SIG-M5 treated with dmso at 0.1 percent for 504 hours (cell line): ENCODE measurements around the gene C1orf210.

Source experiments
- DNase-seq: peaks from one replicate; lab custom pipeline; 2025; ENCODE audit not compliant: unreplicated experiment; lab: John Stamatoyannopoulos, UW

Gene C1orf210

DNA sequence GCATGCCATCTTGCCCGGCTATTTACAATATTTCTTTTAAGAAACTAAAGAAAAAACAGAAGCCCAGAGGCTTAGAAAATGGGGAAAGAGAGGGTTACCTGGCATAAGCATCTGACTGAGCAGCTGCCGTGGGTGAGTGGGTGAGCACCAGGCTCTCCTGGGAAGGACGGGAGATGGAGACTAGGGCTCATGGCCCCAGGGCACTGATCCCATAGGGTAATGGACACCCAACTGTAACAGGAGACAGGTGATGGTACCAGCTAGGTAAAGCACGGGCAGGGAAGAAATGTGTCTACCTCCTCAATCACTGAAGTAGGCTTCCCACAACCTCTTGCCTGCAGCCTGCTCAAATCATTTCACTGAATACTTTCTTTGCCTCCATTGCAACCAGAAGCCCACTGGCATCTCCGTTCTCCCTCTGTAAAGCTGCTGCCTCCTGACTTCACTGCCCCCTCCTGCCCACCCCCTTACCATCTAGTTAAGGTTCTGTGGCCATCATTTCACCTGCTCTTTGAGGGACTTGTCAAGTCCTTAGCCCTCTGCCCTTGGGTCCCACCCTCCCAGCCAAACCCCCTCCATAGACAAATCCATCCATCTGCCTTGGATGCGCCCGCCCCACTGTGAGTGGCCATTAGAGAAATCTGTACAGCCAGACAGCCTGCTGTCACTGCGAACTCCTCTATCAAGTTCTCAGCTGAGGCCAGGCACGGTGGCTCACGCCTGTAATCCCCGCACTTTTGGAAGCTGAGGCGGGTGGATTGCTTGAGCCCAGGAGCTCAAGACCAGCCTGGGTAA, 9.4 kb downstream of the C1orf210 start:
- no peak for DNase-seq

DNA sequence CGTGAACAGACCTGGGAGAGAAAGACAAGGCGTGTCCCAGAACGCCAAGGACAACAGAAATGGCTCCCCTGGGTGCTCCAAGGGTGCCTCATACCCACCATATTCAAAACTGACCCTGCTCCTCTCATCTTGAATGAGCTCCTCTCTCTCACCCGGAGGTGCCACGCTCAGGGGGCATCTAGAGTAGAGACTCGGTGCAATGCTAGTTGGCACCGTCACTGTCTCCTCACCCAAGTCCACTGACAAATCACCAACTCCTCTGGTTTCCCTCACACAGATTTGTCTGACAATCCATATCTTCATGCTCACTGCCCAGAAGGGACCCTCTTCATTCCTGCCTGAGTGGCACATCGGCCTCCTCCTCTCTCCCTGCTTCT, 10.6 kb downstream of the C1orf210 start:
- DNase-seq: no peak

DNA sequence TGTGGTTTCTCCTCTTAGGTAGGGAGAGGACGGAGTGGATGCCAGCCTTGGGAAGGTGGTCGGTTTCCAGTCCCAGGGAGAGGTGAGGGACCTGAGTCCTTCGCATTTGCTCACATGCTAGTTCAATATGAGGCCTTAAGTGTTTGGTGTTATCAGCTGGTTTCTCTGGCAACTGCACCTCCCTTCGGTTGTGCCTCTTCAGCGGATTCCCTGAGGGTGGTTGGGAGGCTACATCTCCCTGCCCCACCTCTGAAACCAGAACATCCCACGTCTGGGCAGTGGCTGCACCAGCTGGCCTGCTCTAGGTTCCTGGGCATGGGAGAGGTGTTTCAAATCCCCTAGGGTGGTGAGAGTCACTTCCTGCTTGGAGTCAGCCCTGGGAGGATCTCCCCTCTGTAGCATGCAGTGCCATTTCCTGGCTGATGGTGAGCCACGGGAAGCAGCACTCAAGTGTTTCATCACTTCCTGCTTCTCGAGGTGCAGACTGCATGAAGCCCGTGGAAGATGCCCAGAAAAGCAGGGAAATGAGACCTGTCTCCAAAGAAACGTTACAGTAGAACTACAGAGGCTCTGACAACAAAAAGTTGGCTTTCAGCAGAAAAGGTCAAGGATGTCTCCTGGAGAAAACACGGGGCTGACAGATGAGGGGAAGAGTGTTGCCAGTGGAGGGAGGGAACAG, 11.1 kb downstream of the C1orf210 start:
- DNase-seq: peak; percentile 9

DNA sequence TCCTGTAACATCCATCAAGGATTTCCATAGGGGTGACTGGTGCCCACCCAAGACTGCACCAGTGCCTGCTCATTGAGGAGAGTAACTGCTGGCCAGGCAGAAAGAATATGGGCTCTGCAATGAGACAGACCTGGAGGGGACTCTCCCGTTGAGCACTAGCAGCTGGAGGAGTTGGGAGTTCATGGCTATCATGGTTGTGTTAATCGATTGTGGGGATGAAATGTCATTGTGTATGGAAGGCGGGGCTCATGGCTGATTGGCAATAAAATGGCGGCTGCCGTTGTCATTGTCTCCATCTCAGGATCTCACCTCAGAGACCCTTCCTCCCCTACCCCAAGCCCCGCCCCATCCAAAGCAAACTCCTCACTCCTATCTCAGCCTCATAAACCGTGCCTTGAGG, 11.7 kb downstream of the C1orf210 start:
- no peak for DNase-seq

DNA sequence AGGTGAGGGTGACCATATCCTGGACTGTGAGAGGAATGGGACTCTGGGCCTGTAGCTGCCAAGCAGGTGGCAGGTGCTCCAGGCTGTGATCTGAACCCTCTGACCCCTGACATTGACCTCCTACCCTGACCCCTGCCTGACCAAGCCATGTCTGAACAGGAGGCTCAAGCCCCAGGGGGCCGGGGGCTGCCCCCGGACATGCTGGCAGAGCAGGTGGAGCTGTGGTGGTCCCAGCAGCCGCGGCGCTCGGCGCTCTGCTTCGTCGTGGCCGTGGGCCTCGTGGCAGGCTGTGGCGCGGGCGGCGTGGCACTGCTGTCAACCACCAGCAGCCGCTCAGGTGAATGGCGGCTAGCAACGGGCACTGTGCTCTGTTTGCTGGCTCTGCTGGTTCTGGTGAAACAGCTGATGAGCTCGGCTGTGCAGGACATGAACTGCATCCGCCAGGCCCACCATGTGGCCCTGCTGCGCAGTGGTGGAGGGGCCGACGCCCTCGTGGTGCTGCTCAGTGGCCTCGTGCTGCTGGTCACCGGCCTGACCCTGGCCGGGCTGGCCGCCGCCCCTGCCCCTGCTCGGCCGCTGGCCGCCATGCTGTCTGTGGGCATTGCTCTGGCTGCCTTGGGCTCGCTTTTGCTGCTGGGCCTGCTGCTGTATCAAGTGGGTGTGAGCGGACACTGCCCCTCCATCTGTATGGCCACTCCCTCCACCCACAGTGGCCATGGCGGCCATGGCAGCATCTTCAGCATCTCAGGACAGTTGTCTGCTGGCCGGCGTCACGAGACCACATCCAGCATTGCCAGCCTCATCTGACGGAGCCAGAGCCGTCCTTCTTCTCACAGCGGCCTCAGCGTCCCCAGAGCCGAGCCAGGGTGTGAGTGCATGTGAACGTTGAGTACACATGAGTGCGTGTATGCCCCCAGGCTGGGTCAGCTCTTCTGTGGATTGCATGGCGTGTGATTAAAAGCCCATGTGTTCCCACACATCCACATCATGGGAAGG, 12.5 kb downstream of the C1orf210 start:
- no peak for DNase-seq

DNA sequence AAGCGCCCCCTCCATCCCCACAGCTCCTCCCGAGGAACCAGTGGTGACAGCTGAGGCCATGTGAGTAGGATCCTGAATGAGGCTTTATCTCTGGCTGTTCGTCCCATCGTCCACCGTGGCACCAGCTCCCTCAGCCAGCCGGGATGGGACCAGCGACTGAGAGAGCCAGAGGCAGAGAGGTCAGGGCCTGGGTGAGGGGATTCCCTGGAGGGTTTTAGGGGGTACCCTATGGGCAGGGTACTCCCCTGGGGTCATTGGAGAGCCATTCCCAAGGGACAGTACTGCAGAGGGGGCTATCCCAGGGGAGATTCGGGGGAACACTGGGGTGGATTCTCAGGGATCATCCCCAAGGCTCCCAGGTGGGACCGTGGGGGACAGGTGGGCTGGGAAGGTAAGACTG, 13.2 kb downstream of the C1orf210 start:
- no peak for DNase-seq

DNA sequence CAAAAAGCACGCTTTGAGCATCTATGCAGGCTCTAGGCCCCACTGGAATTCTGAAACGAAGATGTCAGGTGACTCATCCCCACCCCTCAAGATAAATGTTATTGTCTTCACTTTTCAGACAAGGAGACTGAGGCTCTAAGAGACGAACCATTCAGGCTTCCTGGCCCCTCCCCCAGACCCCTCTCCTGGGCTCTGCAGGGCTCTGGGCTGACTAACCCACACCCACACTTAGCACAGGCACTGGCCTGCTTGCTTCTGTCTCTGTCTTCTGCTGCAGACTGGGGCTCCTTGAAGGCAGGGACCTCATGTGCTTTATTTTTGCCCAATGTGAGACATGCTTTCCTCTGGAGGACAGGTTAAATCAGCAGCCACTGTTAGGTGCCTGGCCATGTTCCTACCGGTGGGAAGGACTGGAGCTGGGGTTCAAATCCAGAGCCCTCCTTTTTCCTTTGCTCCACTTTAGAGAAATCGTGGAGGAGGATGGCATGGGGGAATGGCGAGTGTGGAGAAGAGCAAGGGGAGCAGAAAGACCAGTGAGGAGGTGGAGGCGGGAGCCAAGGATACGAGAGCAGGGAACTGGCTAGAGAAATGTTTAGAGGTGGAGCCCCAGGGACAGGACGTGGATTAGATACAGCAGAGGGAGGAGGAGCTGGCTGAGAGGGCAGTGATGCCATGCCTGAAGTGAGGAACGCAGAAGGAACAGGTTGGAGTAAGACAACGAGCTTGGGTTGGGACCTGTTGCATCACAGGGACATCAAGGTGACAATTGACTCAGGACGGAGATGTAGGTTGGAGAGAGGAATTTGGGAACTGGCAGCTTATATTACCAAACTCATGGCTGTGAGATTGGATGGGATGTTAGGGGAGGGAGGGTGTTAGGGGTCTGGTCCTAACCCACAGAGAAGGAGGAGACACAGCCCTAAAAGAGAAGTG, 13.9 kb downstream of the C1orf210 start:
- no peak for DNase-seq

DNA sequence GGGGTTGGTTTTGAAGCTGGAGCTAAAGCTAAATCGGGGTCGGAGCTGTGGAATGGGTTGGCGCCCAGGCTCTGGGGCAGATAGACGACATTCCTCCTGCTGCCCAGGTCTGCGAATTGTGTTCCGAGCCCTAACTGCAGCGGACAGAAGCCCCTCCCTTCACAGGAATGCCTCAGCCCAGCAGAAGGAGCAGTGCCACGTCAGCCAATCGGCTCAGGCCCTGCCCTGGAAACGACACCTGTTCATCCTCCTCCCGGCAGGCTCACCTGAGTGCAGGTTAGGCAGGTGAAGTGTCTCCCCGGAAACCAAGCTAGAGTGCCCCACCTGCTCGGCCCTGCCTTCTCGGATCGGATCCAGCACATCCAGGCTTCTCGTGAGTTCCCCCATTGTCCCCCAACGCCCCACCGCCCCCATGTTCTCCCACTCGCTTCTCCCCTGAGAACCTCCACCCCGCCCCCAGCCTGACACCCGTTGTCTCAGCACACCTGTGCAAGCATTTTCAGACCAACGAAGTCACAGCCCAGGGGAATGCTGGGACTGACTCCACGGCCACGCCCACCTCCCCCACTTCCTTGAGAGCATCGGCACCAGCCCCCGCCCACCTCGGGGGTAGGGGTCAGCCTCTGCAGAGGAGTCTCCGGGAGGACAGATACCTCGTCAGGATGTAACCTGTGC, 14.8 kb downstream of the C1orf210 start:
- peak; percentile 28 for DNase-seq

DNA sequence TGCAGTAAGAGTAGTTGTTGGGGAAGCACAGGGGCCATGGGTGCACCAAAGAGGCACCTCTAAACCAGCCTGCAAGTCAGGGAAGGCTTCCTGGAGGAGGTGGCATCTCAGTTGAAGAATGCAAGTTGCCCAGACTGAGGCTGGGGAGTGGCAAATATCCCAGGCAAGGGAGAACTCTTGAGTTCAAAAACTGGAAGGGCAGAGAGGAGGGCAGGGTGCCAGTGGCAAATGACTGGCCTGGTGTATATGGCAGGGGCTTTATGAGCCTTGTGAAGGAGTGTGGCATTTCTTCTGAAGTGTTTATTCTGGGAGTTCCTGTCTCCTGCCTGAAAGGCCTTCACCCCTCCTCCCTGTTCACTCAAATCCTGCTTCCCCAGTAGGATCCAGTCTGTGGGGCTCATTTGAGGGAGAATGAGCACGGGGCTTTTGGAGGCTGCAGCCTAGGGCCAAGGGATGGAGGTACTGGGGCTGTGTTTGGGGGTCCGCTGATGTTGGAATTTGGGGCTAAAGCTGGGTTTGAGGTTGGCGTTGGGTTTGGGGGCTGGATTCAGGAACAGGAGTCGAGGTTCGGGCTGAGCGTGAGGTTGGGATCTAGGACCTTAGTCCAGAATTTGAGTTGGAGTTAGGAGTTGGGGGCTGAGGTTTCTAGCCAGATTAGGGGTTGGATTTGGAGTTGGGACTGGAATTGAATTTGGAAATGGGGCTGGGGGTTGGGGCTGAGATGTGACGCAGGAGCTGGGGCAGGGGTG, 15.6 kb downstream of the C1orf210 start, which contains the start of gene TMEM125:
Gene TMEM125, plus strand, starts transcription at position 357 of the 749 bp plus-strand sequence. CDS start 2,740 bp downstream, outside the sequence.
- DNase-seq: no peak

DNA sequence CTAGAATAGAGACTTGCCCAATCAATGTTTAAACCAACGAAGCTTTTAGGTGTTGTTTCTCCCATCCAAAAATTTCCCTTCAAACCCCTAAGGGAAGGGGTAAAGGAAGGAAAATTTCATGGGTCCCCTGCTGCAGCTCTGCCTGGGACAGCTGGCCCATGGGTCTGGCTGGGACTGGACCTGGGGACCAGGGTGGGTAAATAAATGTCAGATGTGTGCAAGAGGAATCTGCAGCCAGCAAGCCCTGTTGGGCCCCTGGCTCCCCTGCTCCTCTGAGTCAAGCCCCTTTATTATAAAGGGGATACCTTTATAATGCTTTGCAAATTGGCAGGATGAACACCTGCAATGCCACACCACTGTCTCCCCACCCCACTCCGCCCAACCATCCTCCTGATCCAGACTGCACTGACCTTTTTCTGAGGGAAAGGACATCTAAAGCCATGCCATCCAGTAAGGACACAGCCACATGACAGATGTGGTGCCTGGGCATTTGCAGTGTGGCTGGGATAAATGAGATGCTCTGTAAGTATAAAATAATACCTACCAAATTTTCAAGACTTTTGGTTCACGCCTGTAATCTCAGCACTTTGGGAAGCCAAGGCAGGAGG, 17.5 kb downstream of the C1orf210 start:
- no peak for DNase-seq

DNA sequence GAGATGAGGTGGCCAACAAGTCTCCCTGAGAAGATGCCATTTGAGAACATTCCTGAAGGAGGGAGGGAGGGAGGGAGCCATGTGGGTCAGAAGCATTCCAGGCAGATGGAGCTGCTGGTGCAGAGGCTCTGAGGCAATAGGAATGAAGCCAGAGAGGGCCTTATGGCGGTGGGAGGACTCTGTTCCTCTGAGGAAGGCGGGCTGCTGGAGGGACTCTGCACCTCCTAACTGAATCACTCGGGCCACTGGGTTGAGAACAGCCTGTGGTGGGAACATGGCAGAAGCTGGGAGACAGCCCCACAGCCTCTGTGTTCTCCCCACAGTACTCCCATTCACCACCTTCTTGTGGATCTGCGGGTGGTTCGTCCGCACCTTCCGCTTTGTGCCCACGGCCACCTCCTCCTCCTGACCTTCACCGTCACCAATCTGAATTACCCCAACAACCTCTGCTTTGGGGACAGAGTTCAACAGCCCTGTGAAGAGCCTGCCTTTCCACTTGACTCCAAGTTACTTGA, 18.0 kb downstream of the C1orf210 start:
- no peak for DNase-seq

DNA sequence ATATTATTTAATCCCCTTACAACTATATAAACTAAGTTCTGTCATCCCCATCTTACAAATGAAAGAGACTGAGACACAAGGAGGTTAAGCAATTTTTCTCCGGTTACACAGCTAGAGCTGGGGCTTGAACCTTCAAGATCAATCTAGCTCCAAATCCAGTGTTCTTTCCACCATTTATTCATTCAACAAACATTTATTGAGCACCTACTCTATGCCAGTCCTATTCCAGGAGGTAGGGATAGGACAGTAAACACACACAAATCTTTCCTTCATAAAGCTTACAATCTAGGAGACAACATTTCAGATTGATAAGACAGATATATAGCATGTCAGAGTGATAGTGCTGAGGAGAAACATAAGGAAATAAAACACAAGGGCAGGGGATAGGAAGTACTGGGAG, 18.5 kb downstream of the C1orf210 start:
- DNase-seq: no peak

DNA sequence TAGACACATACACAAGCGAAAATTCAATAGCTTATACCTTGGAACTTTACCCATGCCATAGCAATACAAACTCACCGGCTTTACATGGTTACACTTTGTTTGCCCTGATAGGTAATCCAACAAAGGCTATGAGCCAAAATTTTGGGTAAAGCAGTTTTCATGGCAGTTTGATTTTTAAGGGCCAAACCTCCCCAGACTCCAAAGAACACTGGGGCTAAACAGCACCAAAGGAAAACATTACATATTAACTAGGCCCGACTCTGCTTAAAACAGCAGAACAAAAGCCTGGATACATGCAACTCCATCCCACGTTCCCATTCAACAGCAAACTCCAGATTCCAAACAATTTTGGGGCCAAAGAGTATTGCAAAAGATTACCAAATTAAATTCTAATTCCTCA, 19.9 kb downstream of the C1orf210 start:
- DNase-seq: no peak

DNA sequence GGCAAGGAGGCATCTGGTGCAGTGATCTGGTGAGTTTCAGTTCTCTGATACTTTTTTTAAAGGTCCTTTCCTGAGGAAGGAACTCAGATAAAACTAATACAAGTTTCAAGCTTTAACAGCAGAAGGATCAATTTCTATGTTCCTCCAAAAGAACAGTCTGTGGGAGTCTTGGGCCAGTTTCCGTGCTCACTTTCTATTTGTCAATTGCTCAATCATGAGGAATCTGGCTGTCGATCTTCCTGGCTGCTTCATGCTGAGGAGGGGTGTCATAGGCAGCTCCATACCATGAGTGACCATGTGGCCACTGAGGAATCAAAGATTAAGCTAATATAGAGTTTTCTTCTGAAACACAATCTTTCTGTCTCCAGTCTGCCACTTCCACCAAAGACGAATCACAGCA, 27.0 kb downstream of the C1orf210 start:
- DNase-seq: no peak

DNA sequence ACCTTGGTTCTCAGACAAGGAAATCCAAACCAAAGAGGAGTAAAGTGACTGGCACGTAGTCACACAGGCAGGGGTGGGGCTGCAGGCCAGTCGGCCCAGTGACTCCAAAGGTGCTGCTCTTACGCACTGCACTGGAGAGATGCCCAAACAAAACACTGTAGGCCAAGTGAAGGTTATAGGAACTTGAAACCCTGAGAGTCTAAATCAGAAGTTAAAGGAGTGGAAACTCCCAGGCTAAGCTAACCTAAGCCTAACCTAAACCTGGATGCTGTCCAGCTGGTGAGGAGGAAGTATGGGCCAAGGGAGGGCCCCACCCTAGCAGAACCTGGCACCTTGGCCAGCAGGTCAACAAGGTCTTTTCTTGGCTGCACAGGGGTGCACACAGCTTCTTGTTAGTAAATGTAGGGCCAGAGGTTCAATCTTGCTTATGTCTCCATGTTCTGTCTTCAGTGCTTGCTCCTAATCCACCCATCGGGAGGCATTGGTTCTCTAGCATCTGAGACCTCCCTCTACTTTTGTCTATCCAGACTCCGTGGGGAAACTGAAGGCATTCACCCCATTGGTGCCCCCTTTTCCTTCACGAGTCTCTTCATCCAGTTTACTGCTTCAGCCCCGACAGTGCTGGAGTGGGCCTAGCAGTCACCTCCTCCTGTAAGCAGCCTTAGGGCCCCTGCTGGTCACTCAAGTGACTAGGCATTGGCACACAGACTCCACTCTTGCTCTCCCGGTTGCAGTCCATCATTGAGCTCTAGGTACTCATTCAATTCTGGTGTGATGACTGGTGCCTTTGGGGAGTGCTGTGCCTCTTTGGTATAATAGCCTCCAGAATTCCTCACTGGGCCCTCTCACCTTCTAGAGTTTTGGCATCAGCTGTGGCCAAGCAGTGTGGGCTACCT, 28.5 kb downstream of the C1orf210 start:
- no peak for DNase-seq

DNA sequence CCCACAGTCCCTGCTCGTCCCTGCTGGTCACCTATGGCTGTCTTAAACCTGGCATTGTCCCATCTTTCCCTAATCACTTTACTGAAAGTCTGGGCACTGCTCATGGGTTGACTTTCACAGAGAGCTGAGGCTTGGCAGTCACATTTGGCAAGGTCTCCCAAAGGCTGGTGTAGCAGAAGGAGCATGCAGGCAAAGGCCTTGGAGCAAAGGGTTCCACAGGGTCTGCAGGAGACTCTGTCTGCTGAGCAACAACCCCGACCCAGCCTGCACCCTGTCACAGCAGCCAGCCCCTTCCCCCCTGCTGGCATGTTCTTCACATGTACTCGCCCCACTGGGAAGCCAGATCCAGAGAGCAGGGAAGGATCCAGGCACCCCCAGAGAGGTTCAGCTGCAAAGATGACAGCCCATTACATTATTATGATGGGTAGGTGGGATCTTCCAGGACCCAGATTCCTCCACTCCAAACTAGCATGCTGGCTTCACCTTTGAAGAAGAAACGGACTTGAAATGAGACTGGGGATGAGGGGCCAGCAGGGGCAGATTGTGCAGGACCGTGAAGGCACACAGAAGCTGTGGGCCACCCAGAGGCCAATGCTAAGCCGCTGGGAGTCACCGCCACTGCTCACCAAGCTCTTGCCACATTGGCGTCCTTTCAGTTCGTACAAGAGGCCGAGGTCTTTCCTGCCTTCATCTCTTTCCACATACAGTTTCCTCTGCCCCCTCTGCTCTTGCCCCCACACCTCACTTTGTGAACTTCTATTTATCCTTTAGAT, 29.8 kb downstream of the C1orf210 start:
- DNase-seq: no peak

DNA sequence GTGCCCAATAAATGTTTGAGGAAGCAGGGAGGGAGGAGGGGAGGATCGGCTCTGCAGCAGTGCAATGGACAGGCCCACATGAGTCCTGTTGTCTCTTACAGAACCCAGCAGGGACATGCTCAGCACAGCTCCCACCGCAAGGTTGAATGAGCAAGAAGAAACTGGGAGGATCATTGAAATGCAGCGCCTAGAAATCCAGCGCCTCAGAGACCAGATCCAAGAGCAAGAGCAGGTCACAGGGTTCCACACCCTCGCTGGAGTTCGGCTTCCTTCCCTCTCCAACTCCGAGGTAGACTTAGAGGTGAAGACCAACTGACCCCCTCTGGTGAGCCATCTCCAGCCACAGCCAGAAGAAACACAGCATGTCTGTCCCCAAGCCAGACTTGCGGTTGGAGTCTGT, 31.5 kb downstream of the C1orf210 start:
- no peak for DNase-seq
